Peyer's patch (tissue), 4 donors: Measurements from ENCODE around the gene PDGFA. TPM values are rescaled to one million over a fixed set of nuclear protein-coding genes. Genes with fewer than 3 reads are reported as not detected.

Experiments
- DNase-seq, 3 donors: peaks; one replicate each; pipeline ENCODE4 v3.0.0-alpha.2; 2017 to 2019
- H3K27ac ChIP-seq, 4 donors: fragments of 200-600 bp; sonication (generic); one replicate each; pipeline ENCODE4 v1.5.1; 2016 to 2019
- H3K27me3 ChIP-seq, 2 donors: fragments of 200-600 bp; sonication (generic); one replicate each; pipeline ENCODE4 v1.5.1; 2019
- H3K36me3 ChIP-seq, 3 donors: fragments of 200-600 bp; sonication (generic); one replicate each; pipeline ENCODE4 v1.5.1; 2016 to 2019
- H3K4me1 ChIP-seq, 4 donors: fragments of 200-600 bp; sonication (generic); one replicate each; pipeline ENCODE4 v1.5.1; 2016 to 2019
- H3K4me3 ChIP-seq, 4 donors: fragments of 200-600 bp; sonication (generic); 1 replicate in 3 of 4; 2 replicates in 1 of 4; pipeline ENCODE4 v1.5.1; 2016 to 2019; ENCODE audit warnings: mild to moderate bottlenecking in 1 of 4
- H3K9me3 ChIP-seq, 4 donors: fragments of 200-600 bp; sonication (generic); one replicate each; pipeline ENCODE4 v1.5.1; 2016 to 2019; ENCODE audit warnings: mild to moderate bottlenecking in 1 of 4
- POLR2A ChIP-seq, 2 donors: fragments of 450-650 bp; IDR thresholded peaks; one replicate each; pipeline ENCODE4 v1.5.1; 2017; ENCODE audit warnings: antibody characterized with exemption in 2 of 2, mild to moderate bottlenecking in 2 of 2, moderate library complexity in 2 of 2
- total RNA-seq, 4 donors: library from RNA; depleted of rRNA; stranded (reverse); fragments of >200 nt; gene quantifications; one replicate each; pipeline ENCODE4 v1.1.0, GENCODE V29; 2016
- TF ChIP-seq, protein P1 (sequence below), 6 experiments: fragments of 450-650 bp in 4 of 6; fragments of 200-600 bp in 2 of 6; sonication (generic) in 1 of 6; IDR thresholded peaks; one replicate each; pipeline ENCODE4 v1.5.1; 2017 to 2019; ENCODE audit warnings: antibody characterized with exemption in 6 of 6, mild to moderate bottlenecking in 3 of 6, moderate library complexity in 1 of 6

The PDGFA gene
- total RNA-seq, 4 donors from 2014 or later: 5.8 to 97.8 (median 59.4) TPM

DNA sequence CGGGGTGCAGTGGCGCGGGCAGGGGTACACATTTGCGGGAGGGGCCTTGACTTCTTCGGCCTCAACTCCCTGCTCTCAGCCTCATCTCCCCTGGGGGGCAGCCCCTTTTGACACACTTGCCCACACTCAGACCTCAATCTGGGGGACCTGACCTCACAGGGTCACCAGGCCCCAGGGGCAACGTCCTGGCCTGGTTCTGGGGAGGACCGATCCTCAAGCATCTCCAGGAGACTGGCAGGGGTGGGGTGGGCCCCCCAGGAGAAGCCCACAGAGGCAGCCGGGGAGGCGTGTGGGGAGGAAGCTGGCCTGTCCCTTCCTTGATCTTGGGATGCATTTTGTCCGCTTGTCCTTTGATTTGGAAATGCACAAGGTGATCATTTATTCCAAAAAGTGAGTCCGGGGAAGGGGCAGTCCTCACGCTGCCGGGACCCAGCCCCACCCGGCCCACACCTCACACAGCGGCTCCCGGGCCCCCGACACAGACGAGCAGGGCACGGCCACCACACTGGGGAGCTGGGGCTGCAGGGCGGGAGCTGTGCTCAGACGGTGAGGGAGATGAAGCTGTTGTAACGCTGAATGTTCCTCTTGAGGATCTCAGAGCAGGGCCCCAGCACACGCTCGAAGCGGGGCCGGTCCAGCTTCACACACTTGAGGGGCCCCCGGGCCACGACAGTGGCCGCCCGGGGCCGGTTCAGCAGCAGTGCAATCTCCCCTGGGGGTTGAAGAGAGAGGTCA is 30.4 kb upstream of the PDGFA start:
- H3K27ac ChIP-seq: no peak overlapping the region
- H3K4me3 ChIP-seq: no peak overlapping the region
- TF ChIP-seq, protein P1, sequence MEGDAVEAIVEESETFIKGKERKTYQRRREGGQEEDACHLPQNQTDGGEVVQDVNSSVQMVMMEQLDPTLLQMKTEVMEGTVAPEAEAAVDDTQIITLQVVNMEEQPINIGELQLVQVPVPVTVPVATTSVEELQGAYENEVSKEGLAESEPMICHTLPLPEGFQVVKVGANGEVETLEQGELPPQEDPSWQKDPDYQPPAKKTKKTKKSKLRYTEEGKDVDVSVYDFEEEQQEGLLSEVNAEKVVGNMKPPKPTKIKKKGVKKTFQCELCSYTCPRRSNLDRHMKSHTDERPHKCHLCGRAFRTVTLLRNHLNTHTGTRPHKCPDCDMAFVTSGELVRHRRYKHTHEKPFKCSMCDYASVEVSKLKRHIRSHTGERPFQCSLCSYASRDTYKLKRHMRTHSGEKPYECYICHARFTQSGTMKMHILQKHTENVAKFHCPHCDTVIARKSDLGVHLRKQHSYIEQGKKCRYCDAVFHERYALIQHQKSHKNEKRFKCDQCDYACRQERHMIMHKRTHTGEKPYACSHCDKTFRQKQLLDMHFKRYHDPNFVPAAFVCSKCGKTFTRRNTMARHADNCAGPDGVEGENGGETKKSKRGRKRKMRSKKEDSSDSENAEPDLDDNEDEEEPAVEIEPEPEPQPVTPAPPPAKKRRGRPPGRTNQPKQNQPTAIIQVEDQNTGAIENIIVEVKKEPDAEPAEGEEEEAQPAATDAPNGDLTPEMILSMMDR (IDR thresholded peaks at IDR 0.05): no peak
- no peak for TF ChIP-seq POLR2A (IDR thresholded peaks at IDR 0.05)
- no peaks in the 10 kb centered on the region for H3K9me3 ChIP-seq
- DNase-seq: no peak
- no peaks in the 10 kb centered on the region for H3K36me3 ChIP-seq
- H3K27me3 ChIP-seq: no peaks in the 10 kb centered on the region
- no peaks in the 10 kb centered on the region for H3K4me1 ChIP-seq

DNA sequence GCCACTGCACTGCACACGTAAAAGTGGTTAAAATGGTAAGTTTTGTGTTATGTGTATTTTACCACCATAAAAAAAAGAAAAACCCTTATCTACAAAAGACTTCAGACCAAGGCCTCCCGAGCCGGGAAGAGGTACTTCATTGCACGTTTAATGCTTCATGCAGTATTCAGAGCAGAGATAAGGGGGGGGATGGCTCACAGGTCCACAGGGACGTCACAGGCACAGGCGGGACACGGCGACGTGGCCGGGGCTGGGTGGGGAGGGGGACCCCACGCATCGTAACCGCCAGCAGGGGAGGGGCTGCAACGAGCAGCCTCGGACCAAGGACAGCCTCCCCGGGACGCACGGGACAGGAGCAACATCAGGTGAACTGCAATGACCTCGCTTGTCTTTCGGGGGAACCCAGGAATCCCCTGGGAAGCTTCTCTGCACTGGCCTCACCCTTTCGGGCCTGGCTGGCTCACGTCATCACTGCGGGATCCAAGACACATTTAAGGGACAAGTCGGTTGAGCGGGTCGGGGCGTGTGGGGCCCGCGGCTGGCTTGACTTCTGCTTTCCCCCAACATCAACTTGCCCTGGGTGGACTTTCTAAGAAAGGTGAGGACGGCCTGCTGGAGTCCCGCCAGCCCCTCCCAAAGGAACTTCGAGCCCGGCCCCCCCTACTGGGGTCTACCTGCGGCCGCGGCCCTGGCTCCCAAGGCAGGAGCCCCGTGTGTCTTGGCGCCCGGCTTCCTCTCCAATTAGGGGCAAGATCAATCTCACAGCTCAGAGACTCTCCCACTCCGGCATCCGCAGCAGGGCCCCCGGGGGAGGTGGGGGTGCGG is 29.6 kb upstream of the PDGFA start:
- no peaks in the 10 kb centered on the region for H3K4me1 ChIP-seq
- no peaks in the 10 kb centered on the region for H3K9me3 ChIP-seq
- no peaks in the 10 kb centered on the region for H3K36me3 ChIP-seq
- DNase-seq: no peak
- H3K27ac ChIP-seq: no peak overlapping the region
- TF ChIP-seq POLR2A (IDR thresholded peaks at IDR 0.05): no peak
- TF ChIP-seq, protein P1 (IDR thresholded peaks at IDR 0.05): no peak
- H3K4me3 ChIP-seq: no peak overlapping the region
- no peaks in the 10 kb centered on the region for H3K27me3 ChIP-seq

DNA sequence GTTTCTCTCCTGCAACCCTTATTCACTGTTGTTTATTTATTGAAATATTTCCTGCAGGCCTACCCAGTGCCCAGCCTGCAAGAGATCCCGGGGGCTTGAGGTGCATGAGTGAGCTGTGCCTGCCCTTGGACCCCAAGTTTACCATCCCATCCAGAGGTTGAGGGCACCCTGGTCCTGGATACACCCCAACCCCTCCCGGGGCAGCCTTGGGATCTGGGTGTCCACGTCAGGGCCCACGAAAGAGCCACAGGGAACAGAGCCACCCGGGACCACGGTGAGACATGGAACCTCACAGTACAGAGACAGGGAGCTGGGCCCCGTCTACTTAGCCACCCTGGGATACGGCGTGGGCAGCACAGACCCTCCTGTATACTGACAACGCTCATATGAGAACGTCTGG is 28.8 kb upstream of the PDGFA start:
- no peak overlapping the region for H3K4me3 ChIP-seq
- DNase-seq: no peak
- no peak overlapping the region for H3K27ac ChIP-seq

DNA sequence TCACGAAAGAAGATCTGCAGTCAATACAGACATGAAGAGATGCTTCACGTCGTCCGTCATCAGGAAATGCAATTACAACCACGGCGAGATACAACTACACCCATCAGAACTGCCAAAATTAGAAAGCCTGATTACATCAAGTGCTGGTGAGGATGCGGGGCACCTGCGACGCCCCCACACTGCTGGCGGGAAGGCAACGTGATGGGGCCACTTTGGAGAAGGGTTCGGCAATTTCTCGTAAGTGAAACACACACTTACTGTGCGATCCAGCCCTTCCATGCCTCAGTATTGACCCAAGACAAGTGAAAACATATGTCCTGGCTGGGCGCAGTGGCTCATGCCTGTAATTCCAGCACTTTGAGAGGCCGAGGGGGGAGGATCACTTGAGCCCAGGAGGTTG is 25.8 kb upstream of the PDGFA start:
- Histone ChIP-seq H3K36me3 (no peaks in the 10 kb centered on the region), H3K4me1 (no peaks in the 10 kb centered on the region), H3K4me3 (no peak overlapping the region), H3K27me3 (no peaks in the 10 kb centered on the region), H3K27ac (no peak overlapping the region), H3K9me3 (no peaks in the 10 kb centered on the region)
- TF ChIP-seq POLR2A (IDR thresholded peaks at IDR 0.05): no peak
- DNase-seq: no peak

More for the DNA sequence above, 28.8 kb upstream of the PDGFA start:
- H3K36me3 ChIP-seq: no peaks in the 10 kb centered on the region
- TF ChIP-seq, protein P1 (IDR thresholded peaks at IDR 0.05): no peak
- TF ChIP-seq POLR2A (IDR thresholded peaks at IDR 0.05): no peak
- H3K27me3 ChIP-seq: no peaks in the 10 kb centered on the region
- H3K9me3 ChIP-seq: no peaks in the 10 kb centered on the region
- H3K4me1 ChIP-seq: no peaks in the 10 kb centered on the region

DNA sequence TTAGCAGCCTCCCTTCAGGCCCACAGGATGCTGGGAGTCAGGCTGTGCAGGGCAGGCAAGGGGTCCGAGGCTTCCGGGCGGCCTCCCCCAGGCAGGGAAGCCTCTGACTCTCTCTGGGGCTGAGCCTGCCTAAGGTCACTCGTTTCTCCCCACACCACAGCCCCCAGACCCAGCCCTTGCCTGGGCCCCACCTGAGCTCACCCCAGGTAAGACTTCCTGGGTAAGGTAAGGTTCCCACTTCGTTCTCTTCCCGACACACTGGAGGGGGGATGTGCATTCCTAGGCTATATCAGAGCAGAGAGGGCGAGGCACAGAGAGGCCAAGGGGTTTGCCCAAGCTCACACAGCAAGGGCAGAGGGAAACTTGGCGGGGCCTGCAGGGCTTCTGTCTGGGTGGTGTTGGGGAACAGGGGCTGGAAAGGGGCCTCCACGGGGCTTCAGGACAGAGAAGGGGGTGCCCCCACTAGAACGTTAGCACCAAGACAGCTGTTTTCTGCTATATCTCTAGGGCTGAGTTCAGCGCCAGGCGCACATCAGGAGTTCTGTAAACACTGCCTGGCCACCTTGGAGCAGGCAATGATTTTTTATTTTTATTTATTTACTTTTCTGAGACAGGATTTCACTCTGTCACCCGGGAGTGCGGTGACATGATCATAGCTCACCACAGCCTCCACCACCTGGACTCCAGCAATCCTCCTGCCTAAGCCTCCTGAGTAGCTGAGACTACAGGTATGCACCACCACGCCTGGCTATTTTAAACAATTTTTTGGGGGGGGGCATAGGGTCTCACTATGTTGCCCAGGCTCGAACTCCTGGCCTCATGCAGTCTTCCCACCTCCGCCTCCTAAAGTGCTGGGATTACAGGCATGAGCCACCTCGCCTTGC is 24.9 kb upstream of the PDGFA start:
- H3K27me3 ChIP-seq: no peaks in the 10 kb centered on the region
- no peak for DNase-seq
- TF ChIP-seq POLR2A (IDR thresholded peaks at IDR 0.05): no peak
- TF ChIP-seq, protein P1 (IDR thresholded peaks at IDR 0.05): no peak
- H3K27ac ChIP-seq: no peak overlapping the region
- peaks cover 0 to 5% (median 0%) of the 10 kb centered on the region in 4 donors for H3K4me1 ChIP-seq
- H3K9me3 ChIP-seq: no peaks in the 10 kb centered on the region
- no peaks in the 10 kb centered on the region for H3K36me3 ChIP-seq
- no peak overlapping the region for H3K4me3 ChIP-seq
